Stimulated activated CD8-positive, alpha-beta memory T cell treated with anti-CD3 and anti-CD28 coated beads, Interleukin-12 subunit alpha, Interleukin-12 subunit beta, amount 100 ng/mL, for 4 hours (primary cell): ENCODE results near the gene DCK.

ENCODE experiments used
- DNase-seq: peaks from one replicate; pipeline ENCODE4 v3.0.0-alpha.2; 2020; ENCODE audit warnings: low read depth

DCK gene

DNA sequence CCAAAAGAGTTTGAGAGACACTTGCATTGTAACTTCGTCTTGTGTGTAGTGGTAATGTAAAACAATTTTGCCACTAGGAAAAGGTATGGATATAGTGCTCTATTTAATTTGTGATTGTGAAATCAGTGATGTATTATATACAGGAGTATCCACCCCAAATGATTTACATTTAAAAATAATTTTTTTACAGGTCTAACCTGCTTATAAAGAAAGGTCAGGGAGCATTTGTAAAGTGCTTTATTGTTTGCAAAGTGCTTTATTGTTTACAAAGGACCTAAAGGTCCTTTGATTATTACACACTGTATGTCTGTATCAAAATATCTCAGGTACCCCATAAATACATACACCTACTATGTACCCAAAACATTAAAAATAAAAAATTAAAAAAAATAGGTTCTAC lies 70.3 kb downstream of the DCK start:
- DNase-seq, result no peak

DNA sequence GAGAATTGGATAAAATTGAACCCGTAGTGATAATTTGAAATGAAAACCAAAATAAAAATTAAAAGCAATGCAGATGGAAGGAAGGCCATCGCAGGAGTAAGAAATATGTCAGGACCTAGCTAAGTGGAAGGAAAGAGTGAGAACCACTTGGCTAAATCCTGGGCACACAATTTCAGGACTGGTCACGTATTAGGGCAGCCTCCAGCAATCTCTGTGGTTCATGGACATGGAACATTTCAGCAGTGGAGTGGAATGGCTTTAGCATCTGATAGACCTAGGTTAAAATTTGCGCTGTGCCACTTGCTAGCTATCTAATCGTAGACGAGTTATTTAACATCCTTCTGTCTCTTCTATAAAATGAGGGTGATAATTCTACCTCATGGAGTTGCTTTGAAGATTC lies 71.1 kb downstream of the DCK start:
- no peak for DNase-seq

DNA sequence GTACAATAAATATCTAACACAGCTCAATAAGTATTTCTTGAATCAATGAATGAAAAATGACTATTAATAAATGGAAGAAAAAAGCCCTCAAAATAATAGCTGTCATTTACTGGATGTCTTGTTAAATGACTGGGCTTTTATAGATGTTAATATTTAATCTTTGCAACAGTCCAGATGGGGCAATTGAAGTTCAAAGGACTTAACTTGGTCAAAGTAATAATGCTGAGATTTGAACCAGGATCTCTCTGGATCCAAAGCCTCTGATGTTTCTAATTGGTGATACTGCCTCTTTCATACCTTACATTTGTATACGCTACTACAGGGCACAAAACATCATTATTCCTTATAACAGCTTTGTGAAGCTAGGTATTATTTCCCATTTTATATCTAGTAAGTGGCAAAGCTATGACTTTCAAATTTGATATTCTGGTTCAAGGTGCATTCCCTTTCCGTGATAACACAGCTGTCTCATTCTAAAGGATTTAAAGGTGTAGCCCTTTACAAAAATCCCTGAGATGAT lies 72.6 kb downstream of the DCK start:
- DNase-seq, result no peak

DNA sequence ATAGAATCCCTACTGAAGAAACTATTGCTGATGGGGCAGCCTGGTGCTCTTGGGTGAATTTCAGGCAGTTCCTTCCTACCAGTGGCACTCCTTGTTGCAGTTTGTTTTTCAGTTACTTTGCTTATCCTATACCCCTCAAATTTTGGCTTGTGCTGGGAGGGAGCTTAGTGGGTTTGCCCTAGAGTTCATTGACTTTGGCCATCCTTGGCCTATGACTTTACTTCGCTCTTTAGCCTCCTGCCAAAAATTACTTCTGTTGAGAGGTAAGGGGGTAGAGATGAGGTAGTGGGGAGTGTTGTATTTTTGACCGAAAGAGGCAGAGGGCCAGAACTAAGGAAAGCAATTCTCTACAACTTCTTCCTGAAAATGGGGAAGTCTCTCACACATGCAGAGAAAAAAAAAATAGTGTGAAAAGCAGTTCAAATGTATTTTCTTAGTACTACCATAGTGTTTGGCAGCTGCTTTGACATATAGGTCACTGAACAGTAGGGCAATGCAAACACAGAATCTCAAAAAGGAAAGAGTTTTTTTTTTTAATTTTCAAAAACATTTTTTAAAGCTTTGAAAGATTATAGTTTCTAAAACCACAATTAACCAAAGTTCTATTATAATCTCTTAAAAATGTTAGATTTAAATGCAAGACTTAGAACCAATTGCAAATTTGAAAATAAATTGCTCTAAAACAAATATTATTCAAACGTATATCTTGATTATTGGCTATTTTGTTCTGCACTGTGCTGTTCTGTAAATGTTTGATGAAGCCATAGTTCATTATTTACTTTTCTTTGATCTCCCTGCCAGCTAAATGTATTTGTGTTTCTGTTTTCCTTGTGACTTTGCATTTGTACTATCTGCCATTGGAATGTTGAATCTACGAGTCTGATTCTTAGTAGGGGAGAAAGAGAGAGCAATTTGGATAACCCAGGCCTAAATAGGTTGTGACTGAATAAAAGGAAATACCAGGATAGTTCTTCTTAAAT lies 73.6 kb downstream of the DCK start:
- no peak for DNase-seq

DNA sequence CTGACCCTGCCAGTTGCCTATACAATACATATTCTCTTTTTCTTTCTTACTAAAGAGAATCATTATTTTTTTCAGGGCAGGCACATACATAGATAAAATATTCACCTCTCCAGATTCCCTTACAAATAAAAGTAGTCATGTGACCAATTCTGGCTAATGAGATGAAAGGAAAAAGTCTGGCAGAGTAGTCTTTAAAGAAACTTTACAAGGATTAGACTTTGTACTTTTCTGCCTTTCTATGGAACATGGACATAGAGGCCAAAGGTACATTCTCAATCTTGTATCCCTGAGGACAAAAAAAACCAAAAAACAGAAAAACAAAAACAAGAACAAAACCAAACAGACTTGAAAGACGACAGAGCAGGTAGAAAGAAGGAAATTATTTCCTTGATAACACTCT lies 75.6 kb downstream of the DCK start:
- no peak for DNase-seq

DNA sequence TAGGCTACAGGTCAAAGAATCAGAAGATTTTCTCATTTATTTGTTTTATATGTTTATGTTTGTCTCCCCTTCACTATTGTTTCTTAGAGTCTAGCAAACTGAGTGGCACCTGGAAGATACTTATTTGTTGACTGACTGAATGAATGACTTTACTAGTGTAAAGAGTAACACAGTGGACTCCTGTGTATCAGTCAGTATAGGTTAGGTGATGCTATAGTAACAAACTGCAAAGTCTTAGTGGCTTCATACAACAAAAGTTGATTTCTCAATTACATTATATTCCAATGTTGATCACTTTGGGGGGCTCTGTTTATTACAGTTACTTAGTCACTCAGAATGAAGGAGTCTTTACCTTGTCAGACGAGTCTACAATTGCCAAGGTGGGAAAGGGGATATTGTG lies 76.6 kb downstream of the DCK start:
- no peak for DNase-seq

DNA sequence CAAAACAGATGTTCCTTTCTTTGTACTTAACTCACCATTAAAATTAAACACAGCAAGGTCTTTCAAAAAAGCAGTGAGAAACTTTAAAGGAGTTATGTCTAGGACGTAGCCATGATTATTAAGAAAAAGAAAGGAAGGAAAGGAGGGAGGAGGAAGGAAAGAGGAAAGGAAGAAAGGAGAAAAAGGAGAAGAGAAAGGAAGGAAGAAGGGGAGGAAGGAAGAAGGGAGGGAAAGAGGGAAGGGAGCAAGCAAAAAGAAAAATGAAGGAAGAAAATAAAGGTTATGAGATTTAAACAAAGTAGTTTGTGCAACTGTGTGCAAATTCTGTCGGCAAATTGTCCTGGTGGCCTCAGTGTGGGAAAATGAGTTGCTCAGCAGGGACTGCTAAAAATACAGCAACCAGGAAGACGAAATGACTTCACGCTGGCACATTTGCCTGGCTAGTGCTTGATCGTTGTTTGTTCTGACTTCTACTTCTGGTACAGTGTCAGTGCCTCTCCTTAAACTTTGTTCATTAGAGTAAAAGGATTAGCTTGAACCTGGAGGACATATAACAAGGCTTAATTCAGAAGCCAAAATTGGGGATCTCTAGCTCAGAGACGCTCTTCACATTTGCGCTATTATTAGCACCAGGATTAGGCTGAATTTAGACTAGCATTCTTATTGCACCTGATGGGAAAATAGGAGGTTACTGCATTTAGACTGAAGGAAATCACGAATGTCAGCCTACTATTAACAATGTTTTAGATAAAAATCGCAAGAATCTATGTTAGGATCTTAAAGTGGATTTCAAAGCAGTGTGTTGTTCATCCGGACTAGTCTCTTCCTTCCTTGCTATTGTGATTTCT lies 81.2 kb downstream of the DCK start:
- no peak for DNase-seq
